ENCODE measurements around the gene SLC9C2. TPM values are rescaled to one million over a fixed set of nuclear protein-coding genes. Genes with fewer than 3 reads are reported as not detected.

SLC9C2 gene
- total RNA-seq, 1 donor from 2014 or later, result 0.54 TPM

DNA sequence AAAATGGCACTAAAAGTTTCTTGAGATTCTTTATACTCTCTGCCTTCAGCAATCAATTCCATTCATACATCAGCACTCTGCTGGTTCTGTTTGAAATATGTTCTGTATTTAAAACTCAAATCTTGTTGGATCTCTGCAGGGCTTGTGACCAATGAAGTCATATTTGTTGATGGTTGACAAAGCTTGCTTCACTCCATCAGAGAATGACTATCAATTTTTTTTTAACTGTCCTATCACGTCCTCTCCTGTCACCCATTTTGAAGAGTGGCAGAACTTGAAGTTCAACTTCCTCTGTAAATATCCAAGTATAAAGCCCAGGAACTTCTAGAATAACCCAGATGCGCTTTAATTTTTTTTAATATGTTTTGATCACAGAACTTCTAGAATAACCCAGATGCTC lies 114.9 kb downstream of the SLC9C2 start:
- no peak for TF ChIP-seq EZH2 (IDR thresholded peaks at IDR 0.05; ENCODE audit: insufficient read depth, low read length)
- TF ChIP-seq, protein P1, sequence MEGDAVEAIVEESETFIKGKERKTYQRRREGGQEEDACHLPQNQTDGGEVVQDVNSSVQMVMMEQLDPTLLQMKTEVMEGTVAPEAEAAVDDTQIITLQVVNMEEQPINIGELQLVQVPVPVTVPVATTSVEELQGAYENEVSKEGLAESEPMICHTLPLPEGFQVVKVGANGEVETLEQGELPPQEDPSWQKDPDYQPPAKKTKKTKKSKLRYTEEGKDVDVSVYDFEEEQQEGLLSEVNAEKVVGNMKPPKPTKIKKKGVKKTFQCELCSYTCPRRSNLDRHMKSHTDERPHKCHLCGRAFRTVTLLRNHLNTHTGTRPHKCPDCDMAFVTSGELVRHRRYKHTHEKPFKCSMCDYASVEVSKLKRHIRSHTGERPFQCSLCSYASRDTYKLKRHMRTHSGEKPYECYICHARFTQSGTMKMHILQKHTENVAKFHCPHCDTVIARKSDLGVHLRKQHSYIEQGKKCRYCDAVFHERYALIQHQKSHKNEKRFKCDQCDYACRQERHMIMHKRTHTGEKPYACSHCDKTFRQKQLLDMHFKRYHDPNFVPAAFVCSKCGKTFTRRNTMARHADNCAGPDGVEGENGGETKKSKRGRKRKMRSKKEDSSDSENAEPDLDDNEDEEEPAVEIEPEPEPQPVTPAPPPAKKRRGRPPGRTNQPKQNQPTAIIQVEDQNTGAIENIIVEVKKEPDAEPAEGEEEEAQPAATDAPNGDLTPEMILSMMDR (IDR thresholded peaks at IDR 0.05; ENCODE audit: insufficient read depth, low read depth, low read length), result no peak
- DNase-seq (ENCODE audit: low read depth) (no peak), FAIRE-seq (no peak)
- no peaks in the 10 kb centered on the region for H3K27me3 Mint-ChIP-seq (ENCODE audit: low read depth, unreplicated experiment)
- H3K36me3 ChIP-seq (ENCODE audit: insufficient read depth, low read length), result peaks cover 60% of the 10 kb centered on the region
- no peak overlapping the region for H3K4me3 Mint-ChIP-seq (ENCODE audit: unreplicated experiment)
- no peaks in the 10 kb centered on the region for H3K4me1 ChIP-seq (ENCODE audit: insufficient read depth, low read length)
- H3K27ac Mint-ChIP-seq (ENCODE audit: unreplicated experiment), result no peak overlapping the region
- peaks cover 32% of the 10 kb centered on the region for H3K36me3 Mint-ChIP-seq (ENCODE audit: low read depth, unreplicated experiment)
- no peaks in the 10 kb centered on the region for H3K27me3 ChIP-seq (ENCODE audit: insufficient read depth, low read length)
- H3K79me2 ChIP-seq (ENCODE audit: insufficient read depth, low read length), result peaks cover 5% of the 10 kb centered on the region
- no peak overlapping the region for H3K4me3 ChIP-seq (ENCODE audit: insufficient read depth, low read depth, low read length)
- H3K9ac ChIP-seq (ENCODE audit: low read length), result no peak overlapping the region
- no peak overlapping the region for H3K4me2 ChIP-seq (ENCODE audit: low read length)
- no peaks in the 10 kb centered on the region for H3K4me1 Mint-ChIP-seq (ENCODE audit: low read depth, unreplicated experiment)
- H3K9me3 Mint-ChIP-seq (ENCODE audit: unreplicated experiment), result peaks cover 4% of the 10 kb centered on the region
- peaks cover 10% of the 10 kb centered on the region for H4K20me1 ChIP-seq (ENCODE audit: insufficient read depth, low read length)
- H2AFZ ChIP-seq (ENCODE audit: low read depth, low read length), result no peak overlapping the region
- no peak overlapping the region for H3K27ac ChIP-seq (ENCODE audit: low read depth, low read length)
- no peaks in the 10 kb centered on the region for H3K9me3 ChIP-seq (ENCODE audit: insufficient read depth, low read depth, low read length)

DNA sequence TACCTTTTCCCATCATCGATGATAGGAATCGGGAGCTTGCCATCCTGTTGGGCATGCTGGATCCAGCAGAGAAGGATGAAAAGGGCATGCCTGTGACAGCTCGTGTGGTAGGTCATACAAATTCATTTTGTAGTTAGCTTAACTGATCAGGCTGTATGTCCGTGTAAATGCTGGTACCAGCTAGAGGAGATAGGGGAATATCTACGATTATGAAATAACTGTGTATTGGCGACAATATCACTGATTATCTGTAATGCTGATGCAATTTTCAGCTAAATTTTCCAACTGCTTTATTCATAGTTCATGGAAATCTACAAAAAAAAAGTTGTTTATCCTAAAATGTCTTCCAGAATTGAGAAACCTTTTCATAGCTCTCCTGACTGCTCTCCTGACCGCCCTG lies 117.5 kb downstream of the SLC9C2 start:
- Histone ChIP-seq H3K9me3 (ENCODE audit: insufficient read depth, low read depth, low read length) (no peaks in the 10 kb centered on the region), H3K27ac (ENCODE audit: low read depth, low read length) (no peak overlapping the region), H3K9ac (ENCODE audit: low read length) (no peak overlapping the region), H4K20me1 (ENCODE audit: insufficient read depth, low read length) (peaks cover 29% of the 10 kb centered on the region), H3K27me3 (ENCODE audit: insufficient read depth, low read length) (no peaks in the 10 kb centered on the region), H2AFZ (ENCODE audit: low read depth, low read length) (no peak overlapping the region), H3K36me3 (ENCODE audit: insufficient read depth, low read length) (peaks cover 79% of the 10 kb centered on the region), H3K79me2 (ENCODE audit: insufficient read depth, low read length) (peaks cover 23% of the 10 kb centered on the region), H3K4me2 (ENCODE audit: low read length) (no peak overlapping the region), H3K4me3 (ENCODE audit: insufficient read depth, low read depth, low read length) (no peak overlapping the region), H3K4me1 (ENCODE audit: insufficient read depth, low read length) (no peaks in the 10 kb centered on the region)
- H3K27ac Mint-ChIP-seq (ENCODE audit: unreplicated experiment), result no peak overlapping the region
- H3K4me1 Mint-ChIP-seq (ENCODE audit: low read depth, unreplicated experiment), result peaks cover 2% of the 10 kb centered on the region
- no peak for FAIRE-seq
- no peaks in the 10 kb centered on the region for H3K27me3 Mint-ChIP-seq (ENCODE audit: low read depth, unreplicated experiment)
- no peak for DNase-seq (ENCODE audit: low read depth)
- H3K4me3 Mint-ChIP-seq (ENCODE audit: unreplicated experiment), result no peak overlapping the region
- H3K36me3 Mint-ChIP-seq (ENCODE audit: low read depth, unreplicated experiment), result peaks cover 33% of the 10 kb centered on the region
- TF ChIP-seq EZH2 (IDR thresholded peaks at IDR 0.05; ENCODE audit: insufficient read depth, low read length), result no peak
- TF ChIP-seq, protein P1 (IDR thresholded peaks at IDR 0.05; ENCODE audit: insufficient read depth, low read depth, low read length), result no peak
- H3K9me3 Mint-ChIP-seq (ENCODE audit: unreplicated experiment), result no peaks in the 10 kb centered on the region

DNA sequence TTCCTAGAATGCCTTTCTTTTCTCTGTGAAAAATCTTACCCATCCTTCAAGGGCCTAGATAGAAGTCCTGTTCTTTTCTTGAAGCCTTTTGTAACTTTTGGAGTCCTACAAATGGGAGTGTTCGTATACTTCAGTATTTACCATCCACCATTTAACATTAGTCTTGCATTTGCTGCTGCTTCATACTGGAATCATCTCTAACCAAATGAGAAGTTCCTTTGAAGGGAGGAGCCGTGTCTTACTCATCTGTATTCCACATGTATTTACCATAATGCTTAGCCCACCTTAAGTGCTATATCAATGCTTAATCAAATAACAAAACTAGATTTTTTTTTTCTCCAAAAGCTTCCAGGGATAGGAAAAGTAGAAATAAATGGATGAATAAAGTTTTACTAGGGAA lies 118.6 kb downstream of the SLC9C2 start:
- Histone ChIP-seq H3K27me3 (ENCODE audit: insufficient read depth, low read length) (no peaks in the 10 kb centered on the region), H3K4me2 (ENCODE audit: low read length) (no peak overlapping the region), H3K4me3 (ENCODE audit: insufficient read depth, low read depth, low read length) (no peak overlapping the region), H3K27ac (ENCODE audit: low read depth, low read length) (no peak overlapping the region), H3K4me1 (ENCODE audit: insufficient read depth, low read length) (peaks cover 7% of the 10 kb centered on the region), H3K9me3 (ENCODE audit: insufficient read depth, low read depth, low read length) (no peaks in the 10 kb centered on the region), H3K36me3 (ENCODE audit: insufficient read depth, low read length) (peaks cover 85% of the 10 kb centered on the region), H4K20me1 (ENCODE audit: insufficient read depth, low read length) (peaks cover 41% of the 10 kb centered on the region), H3K79me2 (ENCODE audit: insufficient read depth, low read length) (peaks cover 34% of the 10 kb centered on the region), H3K9ac (ENCODE audit: low read length) (no peak overlapping the region), H2AFZ (ENCODE audit: low read depth, low read length) (no peak overlapping the region)
- no peak for FAIRE-seq
- no peaks in the 10 kb centered on the region for H3K27me3 Mint-ChIP-seq (ENCODE audit: low read depth, unreplicated experiment)
- no peak overlapping the region for H3K4me3 Mint-ChIP-seq (ENCODE audit: unreplicated experiment)
- DNase-seq (ENCODE audit: low read depth), result no peak
- TF ChIP-seq, protein P1 (IDR thresholded peaks at IDR 0.05; ENCODE audit: insufficient read depth, low read depth, low read length), result no peak
- TF ChIP-seq EZH2 (IDR thresholded peaks at IDR 0.05; ENCODE audit: insufficient read depth, low read length), result no peak
- H3K27ac Mint-ChIP-seq (ENCODE audit: unreplicated experiment), result no peak overlapping the region
- no peaks in the 10 kb centered on the region for H3K9me3 Mint-ChIP-seq (ENCODE audit: unreplicated experiment)
- H3K36me3 Mint-ChIP-seq (ENCODE audit: low read depth, unreplicated experiment), result peaks cover 35% of the 10 kb centered on the region
- H3K4me1 Mint-ChIP-seq (ENCODE audit: low read depth, unreplicated experiment), result peaks cover 9% of the 10 kb centered on the region

Data from astrocyte (in vitro differentiated cells and primary cell).